Temporal lobe (tissue), 2 donors: ENCODE data around the gene MARK1. TPM values are rescaled to one million over a fixed set of nuclear protein-coding genes. Genes with fewer than 3 reads are reported as not detected.

ENCODE experiments used
- small RNA-seq: library from RNA; depleted of rRNA; stranded (forward); fragments of <200 nt; gene quantifications from one replicate; pipeline ENCODE3, GENCODE V24; 2014; ENCODE audit warnings: low replicate concordance
- total RNA-seq: library from RNA; depleted of rRNA; stranded (reverse); fragments of >200 nt; gene quantifications from one replicate; pipeline ENCODE4 v1.2.3, GENCODE V29; 2014

Gene MARK1
- total RNA-seq, 1 donor from 2014 or later = 55.8 TPM

Small RNA genes lying within 50 kb of the gene (small RNA-seq; reads per million reads assigned to genes)
- not detected for gene RN7SL464P

Other genes with a start within 250 kb of the MARK1 start
- 37.1 TPM for gene C1orf115, start 162.2 kb downstream of the MARK1 start, total RNA-seq
- 7.6 TPM for gene MTARC2, start 220.2 kb downstream of the MARK1 start, total RNA-seq